HG03060 (cell line): ENCODE measurements around the gene MPIG6B.

Experiments used
- ATAC-seq: cut with Tn5 transposase; IDR thresholded peaks from one replicate; pipeline ENCODE4 v1.9.1; 2021; ENCODE audit warnings: low read depth, moderate number of reproducible peaks; ENCODE audit not compliant: unreplicated experiment

The MPIG6B gene

GRCh38 chr6:31765559-31765909, 42.4 kb downstream of the MPIG6B start:
- ATAC-seq, result no peak

DNA sequence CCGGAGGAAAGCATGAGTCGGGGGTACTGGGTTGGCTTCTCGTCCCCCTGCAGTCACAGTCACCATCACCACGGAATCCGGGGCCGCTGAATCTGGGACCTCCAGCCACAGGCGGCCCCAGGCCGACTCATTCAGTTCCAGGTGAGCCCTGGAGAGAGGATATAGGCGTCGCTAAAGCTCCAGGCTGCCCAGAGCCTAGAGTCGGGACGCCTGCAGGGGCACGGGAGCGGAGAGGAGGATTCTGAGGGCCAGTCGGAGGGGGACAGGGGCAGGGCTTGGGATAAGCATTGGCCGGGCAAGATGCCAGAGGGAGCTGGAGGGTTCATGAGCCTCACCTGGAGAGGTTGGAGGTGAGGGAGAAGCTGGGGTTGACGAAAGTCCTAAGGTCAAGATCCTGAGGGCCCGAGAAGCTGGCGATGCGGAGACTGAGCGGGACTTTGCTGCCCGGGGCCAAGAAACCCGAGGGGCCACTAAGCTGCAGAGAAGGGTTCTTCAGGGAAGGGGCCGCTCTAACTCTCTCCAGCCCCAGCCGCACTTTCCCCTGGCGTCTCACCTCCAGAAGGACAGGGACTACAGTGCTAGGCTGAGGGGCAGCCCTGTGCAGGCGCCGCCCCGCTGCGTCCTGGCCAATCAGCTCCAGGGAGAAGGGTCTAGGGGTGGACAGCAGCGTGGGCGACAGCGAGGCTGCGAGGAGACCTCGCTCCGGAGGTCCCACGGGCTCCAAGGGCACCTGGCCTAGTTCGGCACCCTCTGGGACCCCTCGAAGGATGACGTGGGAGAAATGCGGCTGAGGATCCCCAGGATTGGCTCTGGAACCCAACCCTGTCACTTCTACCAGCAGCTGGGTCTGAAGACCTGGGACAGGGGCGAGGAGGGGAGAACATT, 43.0 kb downstream of the MPIG6B start:
- ATAC-seq, result no peak

- no peak for ATAC-seq
Measured at GRCh38 chr6:31767096-31767645, 44.0 kb downstream of the MPIG6B start.

DNA sequence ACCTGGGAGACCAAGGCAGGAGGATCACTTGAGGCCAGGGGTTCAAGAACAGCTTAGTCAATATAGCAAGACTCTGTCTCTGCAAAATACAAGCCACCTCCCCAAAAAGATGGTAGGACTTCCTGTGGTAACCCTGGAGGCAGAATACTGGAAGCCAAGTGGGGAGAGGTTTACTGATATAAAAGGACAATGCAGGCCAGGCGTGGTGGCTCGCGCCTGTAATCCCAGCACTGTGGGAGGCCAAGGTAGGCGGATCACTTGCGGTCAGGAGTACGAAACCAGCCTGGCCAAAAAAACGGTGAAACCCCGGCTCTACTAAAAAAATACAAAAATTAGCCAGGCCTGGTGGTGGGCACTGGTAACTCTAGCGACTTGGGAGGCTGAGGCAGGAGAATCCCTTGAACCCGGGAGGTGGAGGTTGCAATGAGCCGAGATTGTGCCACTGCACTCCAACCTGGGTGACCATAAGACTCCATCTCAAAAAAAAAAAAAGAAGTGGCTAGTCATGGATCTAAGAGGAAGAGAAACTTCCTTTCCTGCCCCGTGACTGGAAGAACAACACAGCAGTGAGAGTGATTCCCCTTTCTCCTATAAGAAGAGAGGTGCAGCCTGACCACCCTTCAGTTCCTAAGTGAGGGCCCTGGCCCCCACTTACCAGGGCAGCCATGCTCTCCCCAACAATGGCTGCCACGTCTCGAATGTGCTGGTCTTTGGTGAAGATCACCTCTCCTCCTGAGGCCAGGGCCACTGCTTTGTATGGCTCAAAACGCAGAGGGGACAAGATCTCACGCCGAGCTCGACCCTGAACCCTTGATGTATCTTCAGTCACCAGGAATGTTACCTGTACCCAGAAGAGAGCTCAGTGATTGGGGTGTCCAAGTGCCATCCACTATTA, 45.4 kb downstream of the MPIG6B start:
- ATAC-seq, result no peak

GRCh38 chr6:31769684-31770371, 46.7 kb downstream of the MPIG6B start:
- ATAC-seq, result no peak

DNA sequence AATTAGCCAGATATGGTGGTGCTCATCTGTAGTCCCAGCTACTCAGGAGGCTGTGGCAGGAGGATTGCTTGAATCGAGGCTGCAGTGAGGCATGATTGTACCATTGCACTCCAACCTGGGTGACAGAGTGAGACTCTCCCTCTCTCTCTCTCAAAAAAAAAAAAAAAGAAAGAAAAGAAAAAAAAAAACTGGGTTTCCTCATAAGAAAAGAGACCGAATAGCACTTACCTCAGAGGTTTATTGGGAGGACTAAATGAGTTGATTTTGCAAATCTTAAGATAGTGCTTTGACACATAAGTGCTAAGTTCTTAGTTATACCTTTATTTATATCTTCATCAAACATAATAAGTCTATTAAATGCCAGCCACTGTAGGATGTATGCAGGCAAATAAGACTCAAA, 47.7 kb downstream of the MPIG6B start:
- no peak for ATAC-seq

GRCh38 chr6:31771992-31772358, 48.8 kb downstream of the MPIG6B start:
- no peak for ATAC-seq

DNA sequence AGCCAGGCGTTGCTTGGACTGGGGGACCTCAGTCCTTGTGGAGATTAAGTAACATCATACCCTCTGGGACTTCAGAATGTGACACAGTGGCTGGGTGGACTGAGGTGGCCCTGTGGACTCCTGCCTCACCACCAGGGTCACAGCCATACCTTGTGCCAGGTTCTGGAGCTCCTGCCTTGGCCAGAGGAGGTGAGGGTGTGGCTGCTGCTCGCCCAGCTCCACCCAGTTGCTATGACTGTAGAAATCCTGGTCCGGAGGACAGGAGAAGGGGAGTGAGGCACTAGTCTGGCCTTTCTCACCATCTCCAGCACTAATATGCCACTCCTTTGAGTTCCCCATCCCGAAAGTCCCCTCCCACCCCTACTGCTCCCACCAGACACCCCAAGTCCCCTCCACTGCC, 52.0 kb downstream of the MPIG6B start:
- ATAC-seq, result no peak

- ATAC-seq, result no peak
Measured at GRCh38 chr6:31775633-31776484, 52.7 kb downstream of the MPIG6B start.
